HepG2 (cell line): ENCODE measurements around the gene AHCY.
"Not testable (repeated sequence)": the region's sequence is repeated elsewhere in the genome, so short reads cannot be mapped to it uniquely, and the experiment has no call there.

Experiments used
- CREM ChIP-seq, 2 experiments: sonication (generic) in 1 of 2; formaldehyde crosslinking in 1 of 2; IDR thresholded peaks; 2 replicates each; pipeline versions ENCODE4 v1.4.0 to v1.6.1; 2016 to 2020; ENCODE audit warnings: antibody characterized with exemption in 1 of 2, mild to moderate bottlenecking in 1 of 2, missing genetic modification reagents in 1 of 2
- POLR2AphosphoS5 ChIP-seq: IDR thresholded peaks from 2 replicates; pipeline ENCODE4 v1.6.1; 2012; ENCODE audit warnings: low read depth, low read length

- TF ChIP-seq POLR2AphosphoS5; CREM (IDR thresholded peaks at IDR 0.05); CREM (CRISPR knock-in tag; IDR thresholded peaks at IDR 0.05): not testable (repeated sequence)
Measured at GRCh38 chr20:34298294-34298784, 4.8 kb downstream of the AHCY start.
